HG02588 (cell line): Measurements from ENCODE around the gene NDST4.

Experiments used
- ATAC-seq: cut with Tn5 transposase; IDR thresholded peaks from one replicate; pipeline ENCODE4 v1.9.1; 2021; ENCODE audit warnings: mild to moderate bottlenecking, moderate library complexity; ENCODE audit not compliant: unreplicated experiment

Gene NDST4

GRCh38 chr4:114921191-114921590, 192.2 kb downstream of the NDST4 start:
- ATAC-seq: no peak

GRCh38 chr4:114911111-114911510, 202.3 kb downstream of the NDST4 start:
- no peak for ATAC-seq

DNA sequence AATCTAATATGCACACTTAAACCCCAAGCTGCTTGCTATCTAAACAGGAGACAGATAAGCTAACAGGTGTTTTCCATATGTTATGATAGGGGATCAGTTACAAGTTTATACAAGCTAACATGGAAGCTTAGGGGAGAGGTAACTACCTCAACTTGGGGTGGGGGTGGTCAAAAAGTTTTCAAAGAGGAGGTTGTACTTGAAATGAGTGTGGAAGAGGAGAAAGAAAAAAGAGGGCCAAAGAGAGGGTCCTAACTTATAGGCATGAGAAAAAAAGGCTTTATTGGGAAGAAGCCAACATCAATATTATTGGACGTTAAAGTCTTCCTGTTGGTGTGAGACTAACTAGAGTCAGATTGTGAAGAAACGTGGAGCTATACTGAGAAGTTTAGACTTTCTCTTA, 205.9 kb downstream of the NDST4 start:
- no peak for ATAC-seq

GRCh38 chr4:114905017-114905416, 208.4 kb downstream of the NDST4 start:
- no peak for ATAC-seq

DNA sequence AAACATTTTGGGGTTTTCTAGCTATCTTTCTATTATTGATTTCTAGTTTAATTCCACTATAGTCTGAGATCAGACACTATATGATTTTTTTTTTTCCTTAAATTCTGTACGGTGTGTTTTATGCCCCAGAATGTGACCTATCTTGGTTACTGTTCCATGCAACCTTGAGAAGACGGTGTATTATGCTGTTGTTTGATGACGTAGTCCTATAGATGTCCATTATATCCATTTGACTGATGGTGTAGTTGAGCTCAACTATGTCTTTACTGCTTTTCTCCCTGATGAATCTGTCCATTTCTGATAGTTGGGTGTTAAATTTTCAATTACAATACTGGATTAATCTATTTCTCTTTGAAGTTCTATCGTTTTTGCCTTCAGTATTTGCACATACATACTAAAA, 212.5 kb downstream of the NDST4 start:
- ATAC-seq: no peak

DNA sequence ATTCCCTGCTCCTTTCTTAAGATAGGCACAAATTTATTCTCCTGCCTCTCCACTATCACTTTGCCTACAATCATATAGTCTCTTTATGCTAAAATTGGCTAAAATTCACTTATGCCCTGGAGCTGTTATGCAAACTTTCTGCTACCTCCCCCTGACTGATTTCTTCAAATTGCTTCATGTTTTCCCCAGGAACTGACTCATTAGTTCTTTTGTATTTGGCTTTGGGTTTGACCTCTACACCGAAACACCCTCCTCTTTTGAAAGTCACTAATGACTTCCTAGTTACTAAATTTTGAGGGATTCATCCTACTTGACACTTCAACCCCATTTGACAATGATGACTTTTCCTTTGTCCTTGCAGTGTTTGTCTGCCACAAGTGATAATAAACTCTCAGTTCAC, 222.6 kb downstream of the NDST4 start:
- no peak for ATAC-seq

- ATAC-seq: no peak
Observed at GRCh38 chr4:114886761-114887160, 226.7 kb downstream of the NDST4 start.

GRCh38 chr4:114883641-114884040, 229.8 kb downstream of the NDST4 start:
- no peak for ATAC-seq

- ATAC-seq: no peak
Observed at GRCh38 chr4:114879916-114880669, 233.3 kb downstream of the NDST4 start.

- ATAC-seq: no peak
Observed at GRCh38 chr4:114875630-114876029, 237.8 kb downstream of the NDST4 start.

DNA sequence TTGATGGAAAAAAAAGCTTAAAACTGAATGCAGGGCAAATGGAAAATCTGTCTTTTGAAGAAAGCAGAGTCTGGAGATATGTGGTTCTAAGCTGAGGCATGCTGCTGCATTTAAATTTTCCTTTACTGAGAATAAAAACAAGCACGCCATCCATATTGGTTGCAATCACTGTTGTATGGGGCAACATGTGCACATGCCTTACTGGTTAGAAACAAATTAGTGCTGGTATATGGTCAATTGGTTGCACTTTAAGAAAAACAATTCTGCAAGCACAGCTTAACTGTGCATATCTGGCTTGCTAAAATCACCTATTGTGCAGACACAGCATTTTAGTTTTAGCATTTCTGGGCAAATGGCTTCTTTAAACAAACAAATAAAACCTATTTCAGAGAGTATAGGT, 239.1 kb downstream of the NDST4 start:
- no peak for ATAC-seq

GRCh38 chr4:114870987-114871386, 242.4 kb downstream of the NDST4 start:
- ATAC-seq: no peak

DNA sequence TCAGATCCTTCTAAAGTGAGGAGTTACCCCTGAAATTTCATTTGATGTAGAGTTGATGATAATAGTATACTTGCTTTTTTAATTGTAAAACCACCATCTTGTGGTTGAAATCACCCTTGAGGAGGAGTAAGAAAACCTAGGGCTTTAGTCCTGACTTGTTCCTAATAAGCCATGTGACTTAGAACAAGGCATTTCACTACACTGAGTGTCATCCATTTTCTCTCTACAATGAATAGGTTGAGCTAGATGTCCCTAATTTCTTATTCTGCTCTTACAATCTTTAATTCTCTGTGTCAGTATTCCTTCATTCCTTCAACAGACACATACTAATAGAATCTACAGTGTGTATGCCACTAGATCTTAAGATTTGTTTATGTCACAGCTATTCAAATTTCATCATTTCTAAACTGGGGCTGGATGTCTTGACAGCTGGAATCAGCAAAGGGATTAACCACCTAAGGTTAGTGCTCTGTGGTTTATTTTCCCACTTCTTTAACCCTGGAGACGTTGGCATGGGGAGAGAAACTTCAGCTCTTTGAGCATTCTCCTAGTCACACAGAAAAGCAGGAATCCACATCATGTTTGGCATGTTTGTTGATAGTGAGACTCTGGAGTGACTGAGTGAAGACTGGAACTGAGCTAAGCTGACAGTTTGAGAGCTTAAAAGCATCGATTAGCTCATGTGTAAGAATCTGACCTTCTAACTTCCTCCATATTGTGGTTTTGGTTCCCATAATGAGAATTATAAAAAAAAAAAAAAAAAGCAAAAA, 246.3 kb downstream of the NDST4 start:
- no peak for ATAC-seq

- ATAC-seq: no peak
Observed at GRCh38 chr4:114864060-114864459, 249.4 kb downstream of the NDST4 start.

GRCh38 chr4:114860786-114861185, 252.6 kb downstream of the NDST4 start:
- no peak for ATAC-seq

GRCh38 chr4:114857831-114858230, 255.6 kb downstream of the NDST4 start:
- ATAC-seq: no peak

DNA sequence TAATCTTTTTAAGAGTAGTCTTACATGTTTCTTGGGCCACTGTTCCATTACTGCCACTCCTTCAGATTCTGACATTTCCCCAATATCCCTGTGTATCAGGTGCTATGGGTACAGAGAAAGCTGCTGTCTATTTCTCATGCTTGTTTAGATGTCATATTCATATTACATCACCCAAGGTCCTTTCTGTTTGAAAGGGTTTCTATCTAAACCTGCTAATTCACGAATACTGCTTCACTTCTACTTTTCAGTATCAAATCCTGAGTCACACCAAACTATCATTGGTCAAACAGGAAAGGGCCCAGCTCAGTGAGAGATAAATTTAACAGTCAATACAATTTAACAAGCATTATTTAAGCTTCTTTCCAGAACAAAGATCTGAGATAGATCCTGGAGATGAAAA, 273.4 kb downstream of the NDST4 start:
- no peak for ATAC-seq

DNA sequence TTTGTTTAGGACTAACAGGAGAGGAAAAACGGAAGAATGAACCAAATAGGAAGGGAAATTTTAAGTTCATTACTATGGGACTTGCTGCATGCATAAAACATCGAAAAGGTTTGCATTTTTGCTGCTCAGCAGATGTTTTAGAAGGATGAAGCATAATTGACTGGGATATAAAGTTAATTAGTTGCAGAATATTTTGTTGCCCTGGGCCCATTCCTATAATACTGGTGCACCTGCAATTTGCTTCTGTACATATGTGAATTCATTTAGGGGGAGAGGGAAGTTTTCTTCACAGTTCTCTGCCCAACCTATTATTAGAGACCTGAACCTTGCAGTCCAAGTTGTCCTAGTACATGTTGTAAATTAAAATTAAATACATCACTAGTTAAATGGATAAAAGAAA, 282.8 kb downstream of the NDST4 start:
- ATAC-seq: no peak

- no peak for ATAC-seq
Observed at GRCh38 chr4:114827651-114828050, 285.8 kb downstream of the NDST4 start.

- no peak for ATAC-seq
Observed at GRCh38 chr4:114815760-114816159, 297.7 kb downstream of the NDST4 start.

- ATAC-seq: no peak
Observed at GRCh38 chr4:114813961-114814360, 299.5 kb downstream of the NDST4 start.

GRCh38 chr4:114811564-114812301, 301.7 kb downstream of the NDST4 start:
- no peak for ATAC-seq
